HG03280 (cell line): ENCODE data around the gene EVA1A.

Source experiments
- ATAC-seq: cut with Tn5 transposase; IDR thresholded peaks from one replicate; pipeline ENCODE4 v1.9.1; 2021; ENCODE audit warnings: mild to moderate bottlenecking, moderate library complexity; ENCODE audit not compliant: unreplicated experiment

Gene EVA1A

DNA sequence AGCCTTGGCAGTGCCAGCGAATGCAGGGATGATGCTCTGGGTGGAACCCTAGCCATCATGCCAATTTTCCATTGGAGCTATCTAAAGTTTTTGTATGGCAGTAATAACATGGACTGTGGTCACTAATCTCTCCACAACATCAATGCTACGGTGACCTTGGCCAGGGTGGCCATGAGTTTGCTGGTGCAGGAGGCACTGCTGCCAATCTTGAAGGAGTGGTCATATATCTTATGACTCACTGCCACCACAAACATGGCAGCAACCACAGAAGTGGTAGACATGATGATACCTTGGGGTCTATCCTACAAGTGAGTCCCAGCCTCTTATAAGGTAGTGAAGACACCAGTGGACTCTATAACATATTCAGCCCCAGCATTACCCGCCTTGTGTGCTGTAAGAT, 104.6 kb downstream of the EVA1A start:
- no peak for ATAC-seq

DNA sequence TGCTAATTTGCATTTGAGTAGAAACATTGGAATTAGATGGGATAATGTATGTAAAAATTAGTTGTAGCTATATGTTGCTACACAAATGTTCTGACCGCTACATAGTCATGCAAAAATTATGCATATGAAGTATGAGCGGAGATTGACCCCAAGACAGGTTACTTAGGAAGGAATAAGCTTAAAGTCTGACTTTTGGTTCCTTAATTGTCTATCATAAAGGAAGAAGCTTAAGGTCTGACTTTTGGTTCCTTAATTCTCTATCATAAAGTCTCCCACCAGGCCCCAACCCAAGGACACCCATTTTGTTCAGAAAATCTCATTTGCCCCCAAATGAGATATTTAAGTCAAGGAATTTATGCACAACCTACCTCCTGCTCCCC, 106.5 kb downstream of the EVA1A start:
- no peak for ATAC-seq

DNA sequence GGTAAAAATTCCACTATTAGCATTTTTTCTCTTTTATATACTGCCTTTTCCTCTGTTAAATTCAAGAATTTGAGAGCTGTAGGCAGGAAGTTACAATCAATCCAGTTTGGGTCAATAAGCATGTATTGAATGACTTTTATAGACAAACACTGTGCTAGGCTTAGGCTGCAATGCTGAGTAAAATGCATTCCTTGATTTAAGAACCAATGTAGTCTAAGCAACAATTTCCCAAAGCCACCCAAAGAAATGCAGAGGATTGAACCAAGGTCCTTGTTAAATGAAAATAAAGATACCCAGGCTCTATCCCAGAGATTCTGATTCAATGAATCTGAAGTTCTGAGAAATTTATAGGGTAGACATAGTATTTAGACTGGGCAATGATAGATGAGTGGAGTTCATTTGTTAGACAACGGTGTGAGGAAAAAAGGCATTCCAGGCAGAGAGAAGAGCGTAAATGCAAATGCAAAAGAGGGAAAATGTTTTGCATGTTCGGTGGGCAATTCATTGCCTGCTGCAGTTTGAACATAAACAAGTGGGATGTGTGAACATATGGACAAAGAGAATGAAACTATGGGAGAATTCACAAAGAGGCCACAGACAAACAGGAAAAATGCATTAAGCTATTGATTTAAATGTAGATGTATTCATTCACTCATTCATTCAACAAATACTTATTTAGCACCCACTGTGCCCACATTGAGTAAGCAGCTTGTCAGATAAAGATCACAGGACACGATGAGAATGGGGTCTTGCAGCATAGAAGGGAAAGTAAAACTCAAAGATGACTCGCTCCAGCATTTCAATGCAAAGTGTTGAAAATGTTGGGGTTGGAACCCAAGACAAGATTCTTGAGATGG, 107.1 kb downstream of the EVA1A start:
- no peak for ATAC-seq

DNA sequence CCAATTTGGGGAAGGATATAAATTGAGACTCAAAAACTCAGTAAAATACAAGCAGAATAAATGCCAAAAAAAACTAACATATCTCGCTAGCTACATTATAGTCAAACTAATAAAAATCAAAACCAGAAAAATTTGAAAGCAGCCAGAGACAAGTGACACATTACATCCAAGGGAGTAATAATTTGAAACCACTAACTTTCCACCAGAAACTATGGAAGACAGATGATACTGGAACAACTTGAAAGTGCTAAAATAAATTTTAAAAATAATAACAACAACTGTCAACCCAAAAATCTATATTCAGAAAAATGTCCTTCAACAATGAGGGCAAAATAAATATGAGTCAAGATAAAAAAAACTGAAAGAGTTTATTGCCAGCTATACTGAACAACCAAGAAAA, 110.7 kb downstream of the EVA1A start:
- no peak for ATAC-seq

DNA sequence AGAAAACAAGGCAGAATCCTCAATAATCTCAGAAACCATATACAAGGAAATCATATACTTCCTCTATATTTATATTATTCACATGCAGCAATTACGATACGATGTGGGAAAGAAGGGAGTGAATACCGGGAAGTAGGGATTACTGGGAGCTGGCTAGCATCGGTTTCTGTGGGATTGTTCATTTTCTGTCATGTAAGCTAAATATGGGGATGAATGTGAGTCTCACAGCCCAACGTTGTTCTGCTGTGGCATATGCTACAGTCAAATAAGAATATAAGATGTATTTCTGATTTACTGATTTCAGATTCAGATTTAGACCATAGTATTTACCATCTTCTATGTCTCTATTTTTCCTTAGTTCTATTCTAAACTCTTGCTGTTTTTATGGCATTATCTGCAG, 113.6 kb downstream of the EVA1A start:
- ATAC-seq: no peak
